Ishikawa (cell line): Measurements from ENCODE around the gene MYH2.

ENCODE experiments used
- CEBPB ChIP-seq: IDR thresholded peaks from 2 replicates; pipeline ENCODE4 v1.6.1; 2012
- CREB1 ChIP-seq: IDR thresholded peaks from 2 replicates; pipeline ENCODE4 v1.6.1; 2012; ENCODE audit warnings: low read depth
- EGR1 ChIP-seq: IDR thresholded peaks from 2 replicates; pipeline ENCODE4 v1.6.1; 2012
- EP300 ChIP-seq: IDR thresholded peaks from 2 replicates; pipeline ENCODE4 v1.6.1; 2012; ENCODE audit warnings: borderline replicate concordance
- FOXM1 ChIP-seq: IDR thresholded peaks from 2 replicates; pipeline ENCODE4 v1.6.1; 2012; ENCODE audit warnings: low read depth, borderline replicate concordance
- MAX ChIP-seq: IDR thresholded peaks from 2 replicates; pipeline ENCODE4 v1.6.1; 2012
- NFIC ChIP-seq: IDR thresholded peaks from 2 replicates; pipeline ENCODE4 v1.6.1; 2012
- RAD21 ChIP-seq: IDR thresholded peaks from 2 replicates; pipeline ENCODE4 v1.6.1; 2012; ENCODE audit warnings: low read depth
- REST ChIP-seq: IDR thresholded peaks from 2 replicates; pipeline ENCODE4 v1.6.1; 2012; ENCODE audit warnings: low read depth, mild to moderate bottlenecking
- TAF1 ChIP-seq: IDR thresholded peaks from 2 replicates; pipeline ENCODE4 v1.6.1; 2012; ENCODE audit warnings: low read depth, mild to moderate bottlenecking
- TCF12 ChIP-seq: IDR thresholded peaks from 2 replicates; pipeline ENCODE4 v1.6.1; 2012; ENCODE audit warnings: low read depth
- TEAD4 ChIP-seq: IDR thresholded peaks from 2 replicates; pipeline ENCODE4 v1.6.1; 2012
- USF1 ChIP-seq: IDR thresholded peaks from 2 replicates; pipeline ENCODE4 v1.6.1; 2012
- YY1 ChIP-seq: IDR thresholded peaks from 2 replicates; pipeline ENCODE4 v1.6.1; 2012; ENCODE audit warnings: low read depth
- ZBTB7A ChIP-seq: IDR thresholded peaks from 2 replicates; pipeline ENCODE4 v1.6.1; 2012; ENCODE audit warnings: low read depth

The MYH2 gene

GRCh38 chr17:10516638-10517037 lies 32.8 kb downstream of the MYH2 start:
- no peak for TF ChIP-seq TAF1
- TF ChIP-seq EGR1 = no peak
- TF ChIP-seq CEBPB = no peak
- TF ChIP-seq NFIC = no peak
- TF ChIP-seq MAX = no peak
- TF ChIP-seq EP300 = no peak
- TF ChIP-seq FOXM1 = no peak
- TF ChIP-seq CREB1 = no peak
- TF ChIP-seq ZBTB7A = no peak
- TF ChIP-seq USF1 = no peak
- no peak for TF ChIP-seq YY1
- TF ChIP-seq RAD21 = no peak
- TF ChIP-seq TEAD4 = no peak
- TF ChIP-seq REST = no peak
- TF ChIP-seq TCF12 = no peak

- TF ChIP-seq YY1 (no peak), TEAD4 (no peak), USF1 (no peak), FOXM1 (no peak), MAX (no peak)
These were observed 33.4 kb downstream of the MYH2 start for GRCh38 chr17:10516065-10516464.

GRCh38 chr17:10513299-10514067 lies 36.0 kb downstream of the MYH2 start:
- no peak for TF ChIP-seq CREB1
- TF ChIP-seq MAX = no peak
- TF ChIP-seq TEAD4 = no peak
- TF ChIP-seq NFIC = no peak
- TF ChIP-seq EGR1 = no peak
- TF ChIP-seq RAD21 = no peak
- no peak for TF ChIP-seq USF1
- no peak for TF ChIP-seq TCF12

GRCh38 chr17:10512856-10513255 lies 36.6 kb downstream of the MYH2 start:
- TF ChIP-seq NFIC (no peak), TEAD4 (no peak), TCF12 (no peak), ZBTB7A (no peak), FOXM1 (no peak), EP300 (no peak), CREB1 (no peak), REST (no peak), CEBPB (no peak), YY1 (no peak)

GRCh38 chr17:10499950-10500349 lies 49.5 kb downstream of the MYH2 start:
- TF ChIP-seq CREB1 (no peak), MAX (no peak), USF1 (no peak)
